ENCODE data around the gene GRM7. TPM values are rescaled to one million over a fixed set of nuclear protein-coding genes. Genes with fewer than 3 reads are reported as not detected.

Gene GRM7
- total RNA-seq, 2 donors from 2014 or later: 0.96 to 1.5 TPM

- Histone ChIP-seq H3K4me3 (no peak overlapping the region), H3K4me1 (replicated peaks) (no peaks in the 10 kb centered on the region), H3K27me3 (replicated peaks; ENCODE audit: insufficient read depth) (no peaks in the 10 kb centered on the region), H3K36me3 (no peaks in the 10 kb centered on the region), H3K9me3 (no peaks in the 10 kb centered on the region), H3K27ac (no peak overlapping the region)
- 89% methylated on average over 4 of the region's 4 CpGs for WGBS
- TF ChIP-seq POLR2AphosphoS5 (IDR thresholded peaks at IDR 0.05) (no peak), POLR2A (IDR thresholded peaks at IDR 0.05) (no peak), CTCF (IDR thresholded peaks at IDR 0.05) (no peak)
- DNase-seq (ENCODE audit: low spot score): no peak
- intact Hi-C loops (cut with DNase I): no loop called here
These were observed 918.4 kb downstream of the GRM7 start for GRCh38 chr3:7779331-7779730.

- intact Hi-C loops (cut with DNase I): no loop called here
- no peak for DNase-seq (ENCODE audit: low spot score)
- no peaks in the 10 kb centered on the region for H3K9me3 ChIP-seq
- no peak overlapping the region for H3K27ac ChIP-seq
- TF ChIP-seq CTCF (IDR thresholded peaks at IDR 0.05) (no peak), POLR2AphosphoS5 (IDR thresholded peaks at IDR 0.05) (no peak), POLR2A (IDR thresholded peaks at IDR 0.05) (no peak)
- H3K4me1 ChIP-seq (replicated peaks): no peaks in the 10 kb centered on the region
- H3K36me3 ChIP-seq: no peaks in the 10 kb centered on the region
- 88% methylated on average over 4 of the region's 4 CpGs for WGBS
- H3K27me3 ChIP-seq (replicated peaks; ENCODE audit: insufficient read depth): no peaks in the 10 kb centered on the region
- no peak overlapping the region for H3K4me3 ChIP-seq
These were observed 920.5 kb downstream of the GRM7 start for GRCh38 chr3:7781395-7781794.

- Histone ChIP-seq H3K27me3 (replicated peaks; ENCODE audit: insufficient read depth) (no peaks in the 10 kb centered on the region), H3K4me3 (no peak overlapping the region), H3K9me3 (no peaks in the 10 kb centered on the region), H3K36me3 (no peaks in the 10 kb centered on the region), H3K4me1 (replicated peaks) (no peaks in the 10 kb centered on the region), H3K27ac (no peak overlapping the region)
- TF ChIP-seq CTCF (IDR thresholded peaks at IDR 0.05): peak in 1 of 4 experiments; percentile 22
- no peak for TF ChIP-seq POLR2AphosphoS5 (IDR thresholded peaks at IDR 0.05)
- no peak for TF ChIP-seq POLR2A (IDR thresholded peaks at IDR 0.05)
- no peak for DNase-seq (ENCODE audit: low spot score)
- WGBS: 64% methylated on average over 5 of the region's 5 CpGs
- intact Hi-C loops (cut with DNase I): no loop called here
These were observed 927.2 kb downstream of the GRM7 start for GRCh38 chr3:7787871-7788828.

- H3K9me3 ChIP-seq: no peaks in the 10 kb centered on the region
- H3K36me3 ChIP-seq: no peaks in the 10 kb centered on the region
- DNase-seq (ENCODE audit: low spot score): no peak
- TF ChIP-seq CTCF (IDR thresholded peaks at IDR 0.05): no peak
- no peak for TF ChIP-seq POLR2AphosphoS5 (IDR thresholded peaks at IDR 0.05)
- no peak for TF ChIP-seq POLR2A (IDR thresholded peaks at IDR 0.05)
- no peaks in the 10 kb centered on the region for H3K4me1 ChIP-seq (replicated peaks)
- H3K27ac ChIP-seq: no peak overlapping the region
- no peak overlapping the region for H3K4me3 ChIP-seq
- WGBS: 56% methylated on average over 1 of the region's 1 CpG
- no peaks in the 10 kb centered on the region for H3K27me3 ChIP-seq (replicated peaks; ENCODE audit: insufficient read depth)
- intact Hi-C loops (cut with DNase I): no loop called here
These were observed 928.0 kb downstream of the GRM7 start for GRCh38 chr3:7788881-7789280.

GRCh38 chr3:7789324-7789723, 928.4 kb downstream of the GRM7 start:
- Histone ChIP-seq H3K4me3 (no peak overlapping the region), H3K9me3 (no peaks in the 10 kb centered on the region), H3K36me3 (no peaks in the 10 kb centered on the region), H3K27ac (no peak overlapping the region), H3K4me1 (replicated peaks) (no peaks in the 10 kb centered on the region), H3K27me3 (replicated peaks; ENCODE audit: insufficient read depth) (no peaks in the 10 kb centered on the region)
- DNase-seq (ENCODE audit: low spot score): no peak
- whole genome bisulfite sequencing: 75% methylated on average over 7 of the region's 7 CpGs
- intact Hi-C loops (cut with DNase I): no loop called here
- TF ChIP-seq POLR2A (IDR thresholded peaks at IDR 0.05) (no peak), POLR2AphosphoS5 (IDR thresholded peaks at IDR 0.05) (no peak), CTCF (IDR thresholded peaks at IDR 0.05) (no peak)
